Mesenteric fat pad (tissue), 1 donor: ENCODE measurements around the gene SLBP. TPM values are rescaled to one million over a fixed set of nuclear protein-coding genes. Genes with fewer than 3 reads are reported as not detected.

Experiments used
- DNase-seq: peaks from one replicate; pipeline ENCODE4 v3.0.0-alpha.2; 2020; ENCODE audit warnings: low spot score
- total RNA-seq: library from RNA; stranded (reverse); fragmentation: NEBNext Ultra II Directional; extraction: Animal tissue kit (Norgen Biotek cat#: 25700); gene quantifications from one replicate; pipeline ENCODE4 v1.2.1, GENCODE V29; 2021
- donor health status: DM: yes; HTN: yes; CAD: no.

The SLBP gene
- total RNA-seq, 1 donor from 2014 or later: 31.2 TPM

GRCh38 chr4:1656132-1656531, 56.0 kb downstream of the SLBP start:
- DNase-seq: no peak

- no peak for DNase-seq
These were observed 56.4 kb downstream of the SLBP start for GRCh38 chr4:1655676-1656075.

- DNase-seq: no peak
These were observed 57.0 kb downstream of the SLBP start for GRCh38 chr4:1655081-1655480.

- DNase-seq: no peak
These were observed 57.7 kb downstream of the SLBP start for GRCh38 chr4:1654216-1654955.

GRCh38 chr4:1653776-1654175, 58.3 kb downstream of the SLBP start:
- DNase-seq: no peak

GRCh38 chr4:1652088-1652487, 60.0 kb downstream of the SLBP start:
- no peak for DNase-seq

- DNase-seq: no peak
These were observed 60.5 kb downstream of the SLBP start for GRCh38 chr4:1651609-1652008.

GRCh38 chr4:1648962-1649361, 63.2 kb downstream of the SLBP start:
- no peak for DNase-seq

- no peak for DNase-seq
These were observed 64.7 kb downstream of the SLBP start for GRCh38 chr4:1647432-1647831.

- no peak for DNase-seq
These were observed 65.4 kb downstream of the SLBP start for GRCh38 chr4:1646690-1647089.

GRCh38 chr4:1644891-1645657, 67.0 kb downstream of the SLBP start:
- DNase-seq: no peak

- DNase-seq: no peak
These were observed 68.0 kb downstream of the SLBP start for GRCh38 chr4:1643971-1644735.

Other genes with a start within 250 kb of the SLBP start
- gene FAM53A, start 28.0 kb downstream of the SLBP start, total RNA-seq: 2.9 TPM
- gene TMEM129, start 9.0 kb upstream of the SLBP start, total RNA-seq: 33.6 TPM
- 10.2 TPM for gene TACC3, start 9.2 kb upstream of the SLBP start, total RNA-seq
- 0.90 TPM for gene FGFR3, start 81.0 kb upstream of the SLBP start, total RNA-seq
- 75.1 TPM for gene LETM1, start 143.8 kb upstream of the SLBP start, total RNA-seq
- gene NSD2, start 159.1 kb upstream of the SLBP start, total RNA-seq: 43.7 TPM